Activated CD8-positive, alpha-beta memory T cell treated with anti-CD3 and anti-CD28 coated beads for 4 hours (primary cell): ENCODE results near the gene VPS26C.

ENCODE experiments used
- DNase-seq, 2 donors: peaks; one replicate each; pipeline ENCODE4 v3.0.0-alpha.2; 2020; ENCODE audit warnings: low read depth in 2 of 2

The VPS26C gene

DNA sequence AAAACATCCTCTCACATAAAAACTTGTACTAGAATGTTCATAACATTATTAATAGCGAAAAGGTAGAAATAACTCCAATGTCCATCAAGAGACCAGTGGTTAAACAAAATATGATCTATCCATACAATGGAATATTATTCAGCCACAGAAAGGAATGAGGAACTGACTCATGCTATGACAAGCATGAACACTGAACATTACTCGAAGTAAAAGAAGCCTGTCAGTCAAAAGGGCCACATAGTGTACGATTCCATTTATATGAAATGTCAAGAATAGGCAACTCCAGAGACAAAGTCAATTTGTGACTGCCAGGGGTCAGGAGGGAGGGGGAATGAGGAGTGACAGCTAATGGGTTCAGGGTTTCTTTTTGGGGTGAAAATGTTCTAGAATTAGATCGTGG is 2.3 kb downstream of the VPS26C start:
- DNase-seq = no peak

DNA sequence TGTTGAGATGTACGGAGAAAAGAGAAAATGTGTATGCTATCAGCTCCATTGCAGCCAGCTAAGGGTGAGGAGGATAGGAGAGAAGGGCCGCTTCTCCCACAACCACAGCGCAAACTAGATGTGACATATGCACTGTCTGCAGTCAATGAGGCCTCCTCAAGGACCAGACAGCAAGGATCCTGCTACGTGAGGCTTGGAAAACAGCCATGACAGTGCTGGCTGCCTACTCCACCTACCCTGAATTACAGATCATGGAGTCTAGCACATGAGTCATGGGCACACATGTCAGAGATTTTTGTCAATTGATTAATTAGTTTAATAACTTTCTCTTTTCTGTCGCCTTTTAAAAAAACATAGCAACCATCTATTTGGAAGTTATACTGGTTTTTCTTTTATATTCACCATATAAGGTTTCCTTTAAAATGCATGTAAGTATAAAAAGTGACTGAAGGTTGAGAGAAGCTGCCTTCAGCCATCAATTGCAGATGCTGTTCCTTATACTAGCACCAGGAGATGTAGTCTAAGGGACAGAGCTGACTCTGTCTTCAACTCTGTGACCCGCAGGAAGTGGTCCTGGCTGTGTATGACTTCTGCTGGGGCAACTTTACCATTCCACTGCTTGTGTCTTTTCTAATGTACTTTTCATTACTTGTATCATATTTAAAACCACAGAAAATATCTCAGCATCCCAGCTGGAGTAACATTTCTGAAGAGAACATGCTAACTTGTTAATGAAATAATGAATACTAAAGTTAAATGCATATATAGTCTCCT is 3.1 kb downstream of the VPS26C start:
- no peak for DNase-seq

DNA sequence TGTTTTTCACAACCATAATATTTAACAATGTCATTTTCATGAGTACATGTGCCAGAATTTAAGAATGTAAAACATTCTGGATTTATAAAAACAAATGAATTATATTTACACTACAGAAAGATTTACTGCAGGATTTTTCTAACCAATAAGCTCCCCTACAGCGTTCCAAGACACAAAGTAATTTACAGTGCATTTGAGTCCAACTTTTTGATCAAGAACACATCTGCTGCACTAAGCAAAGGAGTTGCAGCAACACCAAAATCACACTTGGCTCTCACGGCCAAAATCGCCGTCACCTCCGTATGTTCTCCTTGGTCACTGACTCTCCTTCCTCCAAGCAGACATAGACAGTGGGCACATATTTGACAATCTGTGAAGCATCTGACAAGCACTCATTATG is 7.7 kb downstream of the VPS26C start:
- DNase-seq = no peak

DNA sequence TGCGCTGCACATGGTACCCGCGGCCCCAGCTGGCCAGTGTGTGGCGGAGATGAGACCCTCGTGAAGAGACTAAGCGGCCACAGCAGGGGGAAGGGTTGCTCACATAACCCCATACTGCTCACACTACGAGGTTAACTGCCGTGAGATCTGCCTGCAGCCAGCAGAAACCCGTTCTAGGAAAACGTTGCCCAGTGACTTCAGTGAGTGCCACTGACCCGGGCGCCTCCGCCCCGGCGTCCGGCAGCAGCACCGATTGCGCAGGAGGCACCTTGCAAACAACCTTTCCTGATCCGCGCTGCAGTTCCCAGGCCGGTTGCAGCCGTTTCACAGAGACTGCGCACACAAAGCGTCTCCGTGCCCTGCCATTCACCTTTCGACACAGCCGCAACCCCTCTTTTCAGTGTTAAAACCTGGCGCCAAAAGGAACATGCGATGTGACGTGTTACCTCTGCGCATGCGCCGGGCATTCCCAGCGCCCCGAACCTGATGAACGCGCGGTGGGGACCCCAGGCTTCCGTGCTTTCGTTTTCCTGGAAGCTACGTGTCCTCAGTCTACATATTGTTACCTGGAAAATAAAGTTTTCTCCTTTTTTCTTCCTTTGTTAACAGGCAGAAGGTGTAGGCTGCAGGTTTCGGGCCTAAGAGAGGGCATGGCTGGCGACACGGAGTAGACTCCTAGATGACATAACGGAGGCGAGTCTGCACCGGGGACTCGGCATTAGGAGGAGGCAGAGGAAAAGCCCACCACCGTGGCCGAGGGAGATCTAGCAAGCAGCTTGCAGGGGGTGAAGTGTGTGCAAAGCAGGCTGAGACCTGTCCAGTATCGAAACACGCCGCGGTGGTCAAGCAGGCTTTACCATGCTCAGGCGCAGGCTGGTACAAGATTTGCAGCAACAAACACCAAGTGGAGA is 8.9 kb downstream of the VPS26C start:
- DNase-seq = peak; percentile 52 to 59

DNA sequence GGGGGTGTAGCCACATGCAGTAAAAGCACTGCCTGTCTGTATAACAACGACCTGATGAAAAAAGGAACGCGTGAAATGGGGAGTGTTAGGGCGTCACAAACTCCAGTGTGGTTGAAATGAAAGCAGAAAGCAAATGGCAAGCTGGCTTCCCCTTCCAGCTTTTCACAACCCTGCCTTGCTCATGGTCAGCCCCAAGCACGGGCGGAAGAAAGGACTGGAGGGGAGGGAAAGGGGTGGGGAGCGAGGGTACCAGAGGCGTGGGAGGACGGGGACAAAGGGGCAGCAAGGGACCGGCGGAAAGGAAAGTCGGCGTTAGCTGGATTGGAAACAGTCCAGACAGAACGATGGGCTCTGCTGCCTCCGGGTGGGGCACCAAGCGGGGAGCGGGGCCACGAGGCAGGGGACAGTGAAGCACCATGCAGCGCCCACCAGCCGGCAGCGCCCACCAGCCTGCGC is 9.6 kb downstream of the VPS26C start:
- DNase-seq = no peak

DNA sequence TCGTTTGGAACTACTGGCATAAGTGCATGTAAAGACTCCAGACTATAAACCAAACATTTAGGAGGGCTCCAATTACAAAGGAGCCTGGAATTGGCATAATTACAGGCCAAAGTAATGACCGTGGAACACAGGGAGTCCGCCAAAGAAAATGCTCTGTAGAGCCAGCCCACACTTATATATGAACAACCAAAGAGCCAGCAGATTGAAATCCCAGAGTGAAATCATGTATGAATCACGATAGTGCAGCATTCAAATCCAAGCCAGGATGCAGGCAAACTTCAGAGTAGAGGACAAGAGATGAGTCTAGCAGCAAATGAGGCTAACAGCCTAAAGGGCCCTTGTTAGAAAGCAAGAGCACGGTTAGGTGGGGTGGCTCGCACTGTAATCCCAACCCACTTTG is 13.1 kb downstream of the VPS26C start:
- no peak for DNase-seq

DNA sequence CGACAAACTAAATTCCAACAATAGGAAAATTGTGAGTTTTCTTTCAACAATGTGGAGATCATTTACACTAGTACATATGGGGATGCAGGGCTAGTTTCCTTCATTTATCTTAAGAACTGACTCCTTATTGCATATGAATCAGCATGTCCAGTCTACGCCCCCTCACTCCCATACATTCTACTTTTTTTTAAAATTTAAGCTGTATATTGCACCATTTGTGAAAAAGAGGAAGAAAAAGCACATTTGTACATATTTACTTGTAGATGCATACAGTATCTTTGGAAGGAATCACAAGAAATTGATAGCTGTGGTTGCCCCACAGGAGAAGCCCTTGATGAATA is 15.9 kb downstream of the VPS26C start:
- DNase-seq = no peak

DNA sequence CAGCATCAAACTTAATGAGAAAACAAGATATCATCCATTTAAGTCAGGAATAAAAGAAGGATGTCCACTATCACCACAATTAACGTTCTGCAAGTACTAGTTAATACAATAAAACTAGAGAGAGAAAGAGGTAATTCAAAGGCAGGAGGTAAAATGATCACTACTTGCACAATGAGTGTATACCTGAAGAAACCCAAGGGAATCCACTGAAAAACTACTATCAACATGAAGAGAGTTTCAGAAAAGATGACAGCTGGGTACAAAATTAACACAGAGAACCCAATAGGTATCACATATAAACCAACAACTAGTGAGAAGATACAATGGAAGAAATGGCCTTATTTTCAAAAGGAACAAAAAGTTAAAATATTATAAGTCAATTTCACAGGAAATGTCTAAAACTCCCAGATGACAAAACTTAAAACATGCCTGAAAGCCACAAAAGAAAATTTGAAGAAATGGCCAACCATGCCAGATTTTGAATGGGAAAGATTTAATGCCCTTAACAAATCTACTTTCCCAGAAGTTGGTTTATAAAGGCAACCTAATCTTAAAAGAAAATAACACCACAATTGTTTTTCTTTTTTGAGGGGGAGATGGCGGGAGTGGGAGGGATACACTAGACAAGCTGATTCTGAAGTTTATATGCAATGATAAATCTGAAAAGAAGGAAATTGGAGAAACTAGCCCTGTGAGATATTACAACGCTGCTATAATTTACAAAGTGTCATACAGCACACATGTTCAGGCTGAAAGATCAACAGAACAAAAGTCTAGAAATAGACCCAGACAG is 17.8 kb downstream of the VPS26C start:
- no peak for DNase-seq

DNA sequence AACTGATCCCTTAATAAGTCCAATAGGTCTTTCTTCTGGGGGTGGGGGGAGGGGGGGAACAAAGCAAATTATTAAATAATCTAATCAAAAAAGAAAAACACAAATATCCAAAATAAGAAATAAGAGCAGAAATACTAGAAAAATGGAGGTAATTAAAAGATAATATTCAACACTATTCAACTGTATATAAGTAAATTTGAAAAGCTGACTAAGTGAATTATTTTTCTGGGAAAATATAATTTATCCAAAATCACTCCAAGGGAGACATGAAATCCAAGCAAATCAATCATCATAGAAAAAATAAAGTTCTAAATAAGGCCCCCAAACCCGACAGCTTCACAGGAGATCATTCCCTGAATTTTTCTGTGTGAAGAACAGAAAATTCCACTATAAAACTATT is 18.8 kb downstream of the VPS26C start:
- DNase-seq = no peak

DNA sequence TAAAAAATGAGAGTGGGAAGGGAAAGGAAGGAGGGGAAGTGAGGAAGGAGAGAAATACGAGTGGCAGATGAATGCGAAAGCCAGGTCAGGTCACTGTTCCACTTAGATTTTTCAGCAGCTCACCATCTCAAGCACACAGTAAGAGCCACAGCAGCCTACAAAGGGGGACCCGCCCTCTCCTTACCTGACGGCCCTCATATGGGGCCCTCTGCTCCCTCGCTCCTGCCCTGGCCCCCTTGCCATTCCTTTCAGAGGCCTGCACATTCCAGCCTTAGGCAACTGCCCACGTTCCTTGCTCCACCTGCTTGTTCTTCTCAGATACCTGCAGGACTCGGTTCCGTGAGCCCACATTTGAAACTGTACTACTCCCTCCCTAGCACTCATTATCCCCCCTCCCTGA is 22.0 kb downstream of the VPS26C start:
- DNase-seq = no peak

DNA sequence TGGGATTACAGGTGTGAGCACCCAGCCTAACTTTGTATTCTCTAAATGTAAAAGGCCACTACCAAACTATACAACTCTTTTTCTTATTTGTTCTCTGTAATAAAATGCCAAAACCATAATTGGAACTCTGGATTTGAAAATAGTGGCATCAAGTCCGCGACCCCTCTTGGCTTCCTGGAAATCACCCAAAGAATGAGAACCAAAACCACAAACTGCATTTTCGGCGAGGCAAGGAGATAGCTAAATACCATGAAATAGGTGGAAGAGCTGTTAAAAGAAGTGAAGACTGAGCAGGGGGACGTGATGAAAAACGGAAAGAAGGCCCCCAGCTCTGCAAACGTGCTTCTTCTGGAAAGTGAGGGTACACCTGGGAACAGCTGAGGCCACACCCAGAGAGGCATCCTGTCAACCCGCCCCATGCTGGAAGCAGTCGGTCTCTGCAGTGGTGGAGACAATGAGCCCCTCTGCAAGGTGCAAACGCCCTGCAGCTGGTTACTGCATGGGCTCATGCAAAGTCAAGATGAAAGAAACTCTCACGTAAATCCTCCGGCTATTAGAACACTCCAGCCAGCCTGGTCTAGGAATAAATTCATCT is 22.5 kb downstream of the VPS26C start:
- DNase-seq = no peak

DNA sequence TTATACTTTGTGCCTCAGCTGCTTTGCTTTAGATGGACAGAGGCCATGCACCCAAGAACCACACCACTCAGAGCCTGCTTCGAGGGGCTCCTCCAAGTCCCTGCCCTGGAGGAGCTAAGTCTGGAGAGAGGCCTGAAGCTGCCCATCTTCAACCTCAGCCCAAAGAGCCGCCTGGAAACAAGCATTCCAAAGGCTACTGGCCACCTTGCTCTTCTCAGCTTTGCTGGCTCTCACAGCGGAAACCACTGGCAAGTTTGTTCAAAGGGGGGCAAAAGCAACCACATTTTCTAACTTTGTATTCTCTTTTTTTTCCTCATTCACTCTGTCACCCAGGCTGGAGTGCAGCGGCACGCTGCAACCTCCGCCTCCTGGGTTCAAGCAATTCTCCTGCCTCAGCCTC is 23.2 kb downstream of the VPS26C start:
- DNase-seq = no peak

DNA sequence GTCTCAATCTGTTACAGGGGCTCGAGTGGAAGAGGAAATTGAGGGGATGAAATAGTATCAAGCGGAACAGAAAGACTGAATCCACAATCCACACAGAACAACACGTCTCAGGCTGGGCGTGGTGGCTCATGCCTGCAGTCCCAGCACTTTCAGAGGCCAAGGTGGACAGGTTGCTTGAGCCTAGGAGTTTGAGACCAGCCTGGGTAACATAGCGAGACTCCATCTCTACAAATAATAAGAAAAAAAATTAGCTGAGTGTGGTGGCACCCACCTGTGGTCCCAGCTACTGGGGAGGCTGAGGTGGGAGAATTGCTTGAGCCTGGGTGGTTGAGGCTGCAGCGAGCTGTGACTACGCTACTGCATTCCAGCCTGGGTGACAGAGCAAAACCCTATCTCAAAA is 25.7 kb downstream of the VPS26C start:
- no peak for DNase-seq

DNA sequence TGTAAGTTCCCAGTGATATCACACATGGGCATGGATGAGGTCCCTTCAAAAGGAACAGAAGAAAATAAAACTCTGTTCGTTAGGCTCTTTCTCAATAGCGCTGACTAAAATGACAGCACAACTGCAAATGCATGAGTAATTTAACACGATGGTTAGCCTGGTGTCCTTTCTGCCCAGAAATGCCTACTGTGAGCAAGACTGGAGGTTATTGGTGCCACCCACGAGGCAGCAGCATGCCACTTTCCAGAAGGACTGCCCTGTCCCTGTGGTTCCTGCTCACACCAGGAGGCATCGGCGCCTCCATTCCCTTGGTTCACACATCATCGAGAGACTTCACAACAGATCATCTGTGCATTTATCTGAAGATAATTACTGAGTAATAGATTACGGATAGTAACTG is 26.2 kb downstream of the VPS26C start:
- no peak for DNase-seq

DNA sequence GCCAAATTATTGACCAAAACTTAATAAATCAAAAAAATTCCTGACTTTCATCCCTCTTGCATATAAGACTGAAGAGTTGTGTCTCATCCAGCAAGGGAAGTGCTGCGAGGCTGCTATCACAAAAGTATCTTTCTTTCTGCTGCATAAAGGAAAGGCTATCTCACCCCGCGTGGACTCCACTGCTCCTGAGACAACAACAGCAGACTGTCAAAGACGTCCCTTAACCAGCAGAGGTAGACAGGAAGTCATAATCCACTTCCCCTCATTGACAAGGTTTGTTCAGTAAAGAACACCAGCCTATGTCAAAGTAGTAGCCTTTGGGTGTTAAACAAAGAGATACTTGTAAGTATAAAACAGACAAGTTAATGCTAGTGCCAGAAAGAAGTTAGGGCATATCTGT is 29.4 kb downstream of the VPS26C start:
- DNase-seq = no peak

DNA sequence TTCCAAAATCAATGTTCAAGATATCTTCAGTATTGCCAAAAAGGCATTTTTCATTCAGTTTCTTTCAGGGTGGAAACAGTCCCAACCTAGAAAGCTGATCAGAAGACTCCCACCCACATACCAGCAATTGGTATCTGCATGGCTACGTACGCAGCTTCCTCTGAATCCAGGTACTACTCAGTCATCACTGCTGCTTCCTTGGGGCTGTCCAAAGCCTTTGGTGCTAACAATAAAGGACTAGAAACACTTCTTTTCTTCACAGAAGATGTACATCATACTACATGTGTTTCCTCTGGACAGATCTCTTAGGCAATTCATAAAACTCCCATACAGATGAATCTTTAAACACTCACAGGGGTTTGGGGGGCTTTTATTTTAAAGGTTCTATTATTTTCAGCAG is 29.8 kb downstream of the VPS26C start:
- no peak for DNase-seq

DNA sequence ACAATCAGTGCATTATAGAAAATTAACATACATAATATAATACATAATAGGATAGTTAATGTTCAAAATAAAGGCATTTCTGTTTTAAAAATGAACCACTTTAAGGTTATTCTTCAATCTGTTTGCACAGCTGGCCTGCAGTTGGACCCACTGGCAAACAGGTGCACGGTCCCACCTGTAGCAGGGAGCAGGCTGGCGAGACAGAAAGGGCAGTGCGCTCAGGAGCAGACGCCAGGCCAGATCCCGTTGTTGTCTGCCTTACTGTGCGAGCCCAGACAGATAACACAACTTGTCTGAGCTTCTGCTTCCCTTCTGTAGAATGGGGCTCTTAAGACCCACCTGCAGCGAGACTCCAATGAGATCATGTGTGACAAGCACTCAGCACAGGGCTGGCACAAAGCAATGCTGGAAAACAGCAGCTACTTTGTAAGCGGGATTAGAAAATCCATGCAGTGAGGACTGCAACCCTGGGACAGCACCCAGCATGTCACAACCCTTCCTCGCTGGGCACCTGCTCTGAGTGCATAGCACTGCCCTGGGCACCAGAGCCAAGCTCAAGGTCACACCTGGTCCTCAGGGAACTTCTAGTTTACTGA is 33.5 kb downstream of the VPS26C start:
- no peak for DNase-seq

DNA sequence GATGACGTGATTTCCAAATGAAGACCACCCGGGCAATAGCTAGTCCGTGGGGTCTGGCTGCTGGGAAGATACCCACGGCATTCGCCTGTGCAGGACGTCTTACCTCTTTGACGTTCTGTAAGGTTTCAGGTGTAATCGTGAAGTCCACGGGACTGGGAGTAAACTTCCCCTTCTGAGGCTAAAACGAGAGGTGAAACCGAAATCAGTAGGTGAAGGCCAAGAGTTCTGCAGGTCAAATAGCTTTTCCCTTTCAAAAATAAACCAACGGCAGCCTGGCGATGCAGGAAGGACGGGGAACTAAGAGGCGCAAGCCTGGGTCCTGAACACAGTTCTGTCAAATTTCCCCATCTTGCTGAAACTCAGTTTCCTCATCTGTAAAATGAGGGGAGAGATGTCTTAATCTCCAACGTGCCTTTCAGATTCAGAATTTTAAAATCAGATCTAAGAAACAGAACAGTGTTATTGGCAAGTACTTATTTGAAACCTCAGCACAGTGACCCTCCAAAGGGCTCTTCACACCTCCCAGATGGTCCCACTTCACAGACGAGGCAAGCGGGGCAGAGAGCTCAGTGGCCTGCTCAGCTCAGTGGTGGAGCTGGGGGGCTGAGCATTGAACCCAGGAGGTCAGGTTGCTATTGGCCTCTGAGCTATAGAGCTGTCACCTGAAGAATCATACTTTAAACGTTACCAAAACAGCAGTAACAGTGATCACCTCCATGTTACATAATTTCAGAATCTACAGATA is 34.7 kb downstream of the VPS26C start:
- DNase-seq = no peak

DNA sequence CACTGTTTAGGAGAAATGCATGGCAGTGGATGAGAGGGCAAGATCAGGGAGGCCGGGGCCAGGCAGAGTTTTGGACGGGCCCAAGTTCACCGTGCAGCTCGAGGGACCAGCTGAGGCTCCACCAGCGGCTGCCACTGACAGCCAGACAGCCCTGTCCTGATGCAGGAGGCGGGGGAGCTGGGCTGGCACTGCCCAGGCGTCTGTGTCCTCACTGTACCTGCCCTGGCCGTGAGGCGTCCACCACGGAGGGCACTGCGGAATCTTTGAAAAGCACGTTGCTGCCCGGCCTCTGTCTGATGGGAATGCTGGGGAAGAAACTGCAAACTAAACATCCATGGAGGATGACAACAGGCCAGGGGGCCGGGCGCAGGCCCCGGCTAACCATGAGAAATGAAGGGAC is 35.5 kb downstream of the VPS26C start:
- DNase-seq = no peak

DNA sequence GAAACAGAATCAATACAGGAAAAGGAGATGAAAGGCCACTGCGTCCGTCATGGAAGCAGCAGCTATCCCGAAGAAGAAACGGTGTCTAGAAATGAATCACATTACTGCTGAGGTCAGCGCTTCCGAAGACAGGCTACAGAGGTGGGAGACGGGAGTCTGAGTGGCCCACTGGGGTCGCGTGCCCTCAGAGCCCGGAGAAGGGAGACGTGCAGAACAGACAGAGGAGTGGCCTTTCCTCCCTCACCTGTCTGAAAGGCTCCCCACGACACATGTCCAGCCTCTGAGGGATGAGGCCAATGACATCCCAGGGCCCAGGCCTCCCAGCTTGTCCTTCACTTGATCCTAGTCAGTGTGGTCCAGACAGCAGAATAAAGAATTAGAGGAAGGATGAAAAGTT is 35.9 kb downstream of the VPS26C start:
- no peak for DNase-seq
